H1 (cell line): ENCODE data around the gene GRIFIN. TPM values are rescaled to one million over a fixed set of nuclear protein-coding genes. Genes with fewer than 3 reads are reported as not detected.

Experiments used
- CTCF ChIA-PET: fragments of 300-600 bp; sonication (Branson Sonifier 250); formaldehyde crosslinking; loops from one replicate; lab custom pipeline; 2021; ENCODE audit not compliant: partially characterized antibody; lab: Charles Lee
- POLR2A ChIA-PET: fragments of 300-600 bp; sonication (Branson Sonifier 250); formaldehyde crosslinking; loops from one replicate; lab custom pipeline; 2021; ENCODE audit warnings: inconsistent platforms; ENCODE audit not compliant: partially characterized antibody; lab: Charles Lee
- DNase-seq, 2 experiments: peaks; one replicate each; pipeline versions ENCODE4 v3.0.0 to v3.0.0-alpha.2; 2010 to 2022; ENCODE audit warnings: low spot score in 2 of 2, low read depth in 1 of 2, mixed read lengths in 1 of 2
- FAIRE-seq: peaks from 2 replicates; lab custom pipeline; 2011; peaks lifted over from hg19 to GRCh38; lab: Jason Lieb, UNC
- H2AFZ ChIP-seq: 2 replicates; pipeline ENCODE4 v1.8.1; 2012; ENCODE audit warnings: low read length, inconsistent platforms
- H2AK5ac ChIP-seq: 2 replicates; pipeline ENCODE4 v1.6.1; 2013; ENCODE audit warnings: low read depth, low read length
- H2BK120ac ChIP-seq: replicated peaks from 2 replicates; pipeline ENCODE3; 2013; ENCODE audit warnings: low read depth, low read length, inconsistent platforms
- H2BK12ac ChIP-seq: 2 replicates; pipeline ENCODE4 v1.6.1; 2013; ENCODE audit warnings: low read depth, low read length
- H2BK15ac ChIP-seq: 2 replicates; pipeline ENCODE4 v1.6.1; 2013; ENCODE audit warnings: low read length
- H2BK20ac ChIP-seq: 2 replicates; pipeline ENCODE4 v1.6.1; 2013; ENCODE audit warnings: low read length
- H2BK5ac ChIP-seq: 2 replicates; pipeline ENCODE4 v1.6.1; 2013; ENCODE audit warnings: low read depth, low read length
- H3K14ac ChIP-seq: 2 replicates; pipeline ENCODE4 v1.6.1; 2013; ENCODE audit warnings: inconsistent platforms; ENCODE audit not compliant: insufficient read length
- H3K18ac ChIP-seq: 2 replicates; pipeline ENCODE4 v1.6.1; 2013; ENCODE audit warnings: low read length; ENCODE audit errors: extremely low read depth
- H3K23ac ChIP-seq: 2 replicates; pipeline ENCODE4 v1.6.1; 2013; ENCODE audit warnings: inconsistent platforms; ENCODE audit not compliant: insufficient read length
- H3K23me2 ChIP-seq: 2 replicates; pipeline ENCODE4 v1.6.1; 2013; ENCODE audit warnings: low read depth, low read length
- H3K27ac ChIP-seq: 2 replicates; pipeline ENCODE4 v1.6.1; 2011; ENCODE audit warnings: low read depth, low read length, inconsistent platforms
- H3K27me3 ChIP-seq, 4 experiments: replicated peaks in 1 of 4; 1 replicate in 1 of 4; 2 replicates in 3 of 4; pipeline versions ENCODE4 v1.6.1 to v1.8.1; 2011 to 2013; ENCODE audit warnings: low read length in 3 of 4, mild to moderate bottlenecking in 3 of 4, inconsistent platforms in 2 of 4, mixed read lengths in 2 of 4, moderate library complexity in 1 of 4; ENCODE audit not compliant: control insufficient read depth in 3 of 4, insufficient read depth in 3 of 4; ENCODE audit errors: extremely low read depth in 1 of 4
- H3K36me3 ChIP-seq, 4 experiments: 2 replicates each; pipeline versions ENCODE4 v1.6.1 to v1.8.1; 2011 to 2013; ENCODE audit warnings: mild to moderate bottlenecking in 4 of 4, low read length in 3 of 4, moderate library complexity in 2 of 4, control low read depth in 1 of 4, inconsistent platforms in 1 of 4; ENCODE audit not compliant: insufficient read depth in 4 of 4, control insufficient read depth in 2 of 4
- H3K4ac ChIP-seq: replicated peaks from 2 replicates; pipeline ENCODE3; 2013; ENCODE audit warnings: low read length, low read depth, mixed read lengths, inconsistent platforms; ENCODE audit not compliant: insufficient read length
- H3K4me1 ChIP-seq, 4 experiments: replicated peaks in 1 of 4; 1 replicate in 1 of 4; 2 replicates in 3 of 4; pipeline versions ENCODE4 v1.6.1 to v1.8.1; 2011 to 2013; ENCODE audit warnings: low read length in 3 of 4, inconsistent platforms in 2 of 4, mixed read lengths in 1 of 4; ENCODE audit not compliant: insufficient read depth in 4 of 4, control insufficient read depth in 3 of 4
- H3K4me2 ChIP-seq, 2 experiments: 2 replicates each; pipeline versions ENCODE4 v1.6.1 to v1.8.1; 2011 to 2013; ENCODE audit warnings: low read depth in 2 of 2, low read length in 2 of 2, control low read depth in 1 of 2, inconsistent platforms in 1 of 2, mild to moderate bottlenecking in 1 of 2; ENCODE audit not compliant: insufficient read depth in 1 of 2
- H3K4me3 ChIP-seq, 4 experiments: fragments of 200-600, 300-600 bp in 1 of 4; sonication (generic), shearing (Covaris generic), sonication (Bioruptor Twin) in 1 of 4; 2 replicates each; pipeline versions ENCODE4 v1.5.1 to v1.8.1; 2011 to 2016; ENCODE audit warnings: low read length in 4 of 4, low read depth in 3 of 4, control low read depth in 2 of 4, inconsistent platforms in 2 of 4, mild to moderate bottlenecking in 2 of 4, mixed read lengths in 1 of 4, moderate library complexity in 1 of 4; ENCODE audit not compliant: insufficient read depth in 2 of 4; ENCODE audit errors: extremely low read depth in 1 of 4
- H3K56ac ChIP-seq: replicated peaks from 2 replicates; pipeline ENCODE3; 2013; ENCODE audit warnings: low read depth, mild to moderate bottlenecking, mixed read lengths, low read length, inconsistent platforms; ENCODE audit not compliant: insufficient read length
- H3K79me1 ChIP-seq: 2 replicates; pipeline ENCODE4 v1.6.1; 2013; ENCODE audit warnings: low read depth, low read length, control low read depth
- H3K79me2 ChIP-seq, 2 experiments: 2 replicates each; pipeline versions ENCODE4 v1.6.1 to v1.8.1; 2012 to 2013; ENCODE audit warnings: low read length in 2 of 2, mild to moderate bottlenecking in 2 of 2, inconsistent platforms in 1 of 2; ENCODE audit not compliant: insufficient read depth in 2 of 2, control insufficient read depth in 1 of 2
- H3K9ac ChIP-seq, 4 experiments: replicated peaks in 1 of 4; 1 replicate in 1 of 4; 2 replicates in 3 of 4; pipeline versions ENCODE4 v1.6.1 to v1.8.1; 2011 to 2013; ENCODE audit warnings: low read depth in 3 of 4, low read length in 3 of 4, control low read depth in 2 of 4, mild to moderate bottlenecking in 2 of 4, moderate library complexity in 2 of 4, inconsistent platforms in 1 of 4; ENCODE audit errors: extremely low read depth in 1 of 4
- H3K9me3 ChIP-seq, 2 experiments: 2 replicates each; pipeline versions ENCODE4 v1.6.1 to v1.8.1; 2012 to 2013; ENCODE audit warnings: mild to moderate bottlenecking in 2 of 2, moderate library complexity in 2 of 2, control low read depth in 1 of 2, inconsistent platforms in 1 of 2, low read depth in 1 of 2, low read length in 1 of 2, mixed read lengths in 1 of 2; ENCODE audit not compliant: insufficient read depth in 2 of 2
- H4K20me1 ChIP-seq, 2 experiments: replicated peaks in 1 of 2; 2 replicates each; pipeline versions ENCODE3 to v1.8.1; 2011 to 2013; ENCODE audit warnings: inconsistent platforms in 2 of 2, low read length in 2 of 2, mild to moderate bottlenecking in 1 of 2; ENCODE audit not compliant: insufficient read depth in 2 of 2, control insufficient read depth in 1 of 2
- H4K5ac ChIP-seq: 2 replicates; pipeline ENCODE4 v1.6.1; 2013; ENCODE audit warnings: low read length, low read depth, mixed read lengths, inconsistent platforms; ENCODE audit not compliant: insufficient read length
- H4K8ac ChIP-seq: 2 replicates; pipeline ENCODE4 v1.8.0; 2013; ENCODE audit warnings: mild to moderate bottlenecking, moderate library complexity, low read length, inconsistent platforms; ENCODE audit not compliant: insufficient read depth; ENCODE audit errors: extremely low read depth
- H4K91ac ChIP-seq: replicated peaks from 2 replicates; pipeline ENCODE3; 2013; ENCODE audit warnings: low read length, mixed read lengths, inconsistent platforms; ENCODE audit not compliant: insufficient read length
- ASH2L ChIP-seq: fragments of 200-600, 300-600 bp; sonication (generic); IDR thresholded peaks from one replicate; pipeline ENCODE4 v1.7.1; 2017; ENCODE audit warnings: low read length
- BACH1 ChIP-seq: IDR thresholded peaks from 2 replicates; pipeline ENCODE4 v1.6.1; 2012; ENCODE audit warnings: low read length, improper control_type of control experiment
- BRCA1 ChIP-seq: IDR thresholded peaks from 2 replicates; pipeline ENCODE4 v1.6.1; 2012; ENCODE audit warnings: low read depth, low read length, improper control_type of control experiment
- CREB1 ChIP-seq: IDR thresholded peaks from 2 replicates; pipeline ENCODE4 v1.6.1; 2012; ENCODE audit warnings: inconsistent platforms
- CTBP2 ChIP-seq: IDR thresholded peaks from 2 replicates; pipeline ENCODE4 v1.7.0; 2011; ENCODE audit warnings: borderline replicate concordance, mild to moderate bottlenecking, moderate library complexity, mixed read lengths, low read length; ENCODE audit not compliant: insufficient read depth, insufficient read length
- HDAC2 ChIP-seq, 2 experiments: fragments of 300-600 bp in 1 of 2; sonication (generic) in 1 of 2; IDR thresholded peaks; 2 replicates each; pipeline ENCODE4 v1.6.1; 2011 to 2012; ENCODE audit warnings: low read depth in 2 of 2, low read length in 2 of 2, mild to moderate bottlenecking in 2 of 2, moderate library complexity in 2 of 2, borderline replicate concordance in 1 of 2, inconsistent platforms in 1 of 2
- RBBP5 ChIP-seq: IDR thresholded peaks from 2 replicates; pipeline ENCODE4 v1.7.1; 2012; ENCODE audit warnings: low read depth, mild to moderate bottlenecking, inconsistent platforms, low read length, moderate library complexity, borderline replicate concordance
- ZNF274 ChIP-seq: IDR thresholded peaks from 2 replicates; pipeline ENCODE4 v1.7.0; 2012; ENCODE audit warnings: low read length, borderline replicate concordance; ENCODE audit errors: extremely low read depth
- WGBS, 2 experiments: shearing (Covaris generic) in 1 of 2; methylation state at CpG; one replicate each; pipeline versions ENCODE4 v1.1.6 to v1.1.7; 2013 to 2015; ENCODE audit warnings: low lambda C conversion rate in 2 of 2, mixed read lengths in 2 of 2, inconsistent platforms in 1 of 2, low coverage in 1 of 2, missing lambda C conversion rate in 1 of 2; ENCODE audit not compliant: insufficient replicate concordance in 2 of 2, insufficient coverage in 1 of 2, insufficient read length in 1 of 2; ENCODE audit errors: extremely low coverage in 1 of 2, missing lambda C conversion rate in 1 of 2; 5-methylcytosine and 5-hydroxymethylcytosine counted together
- polyA plus RNA-seq, 7 experiments: library from polyadenylated mRNA; depleted of rRNA in 3 of 7; stranded (reverse) in 5 of 7; unstranded in 2 of 7; fragments of >200 nt in 5 of 7; fragments of 200-250 nt in 2 of 7; gene quantifications; 1 replicate in 5 of 7; 2 replicates in 1 of 7; 4 replicates in 1 of 7; pipeline versions ENCODE4 v1.2.1 to v1.2.3, GENCODE V29; 2011 to 2013; ENCODE audit warnings: missing spikeins in 2 of 7, mixed read lengths in 2 of 7
- total RNA-seq: library from RNA; stranded (reverse); fragmentation: NEBNext Ultra II Directional; extraction: Animal tissue kit (Norgen Biotek cat#: 25700); gene quantifications from 2 replicates; pipeline ENCODE4 v1.2.1, GENCODE V29; 2021
- TF ChIP-seq, protein P1 (sequence below), 3 experiments: IDR thresholded peaks; 1 replicate in 2 of 3; 2 replicates in 1 of 3; pipeline versions ENCODE4 v1.5.1 to v1.6.1; 2011; ENCODE audit warnings: low read length in 3 of 3, mild to moderate bottlenecking in 3 of 3, inconsistent platforms in 2 of 3, low read depth in 1 of 3, moderate library complexity in 1 of 3; ENCODE audit not compliant: insufficient read depth in 1 of 3; ENCODE audit errors: control extremely low read depth in 1 of 3

GRIFIN gene
- total and polyA plus RNA-seq, 2 of the 8 experiments (the other 6 are each of a cell fraction or from before 2014, with no cell fraction given) = not detected

DNA sequence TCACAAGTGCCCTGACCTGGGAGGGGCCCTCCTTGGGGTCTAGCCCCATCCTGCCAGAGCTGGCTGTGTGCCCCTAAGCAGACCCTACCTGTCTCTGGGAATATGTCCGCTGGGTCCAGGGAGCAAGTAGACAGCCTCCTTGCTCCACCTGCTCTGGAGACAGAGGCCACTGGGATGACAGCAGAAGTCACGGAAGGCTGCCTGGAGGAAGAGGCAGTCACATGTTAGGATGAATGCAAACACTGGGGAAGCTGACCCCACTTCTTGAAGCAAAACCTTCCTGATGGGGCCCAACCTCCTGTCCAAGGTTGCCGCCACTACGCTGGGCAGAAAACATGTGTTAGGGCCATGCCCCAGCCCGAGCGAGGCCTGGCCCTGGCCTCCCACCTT, 31.7 kb upstream of the GRIFIN start:
- CTCF ChIA-PET = interaction anchor here (0.9 to 1.6 kb wide), 4 partner anchors 9 to 29 kb away, joined by 3 read pairs; no protein-coding TSS in a partner anchor
- WGBS, 2 experiments = 93% methylated on average over 6 of the region's 6 CpGs; no CpG with 5 or more reads in 1 of the 2 experiments

More for the DNA sequence above, 31.7 kb upstream of the GRIFIN start:
- H4K91ac ChIP-seq = no peak overlapping the region
- H3K27ac ChIP-seq = no peak overlapping the region
- H3K56ac ChIP-seq = no peak overlapping the region
- no peak overlapping the region for H2BK12ac ChIP-seq
- H3K79me1 ChIP-seq = no peaks in the 10 kb centered on the region
- no peak overlapping the region for H3K4ac ChIP-seq
- no peak overlapping the region for H3K4me3 ChIP-seq
- POLR2A ChIA-PET = interaction anchor here (0.5 to 4.6 kb wide), 5 partner anchors 8 to 119 kb away, joined by 3 to 19 read pairs (median 4); no protein-coding TSS in a partner anchor
- 0 out of 2 replicates have a peak overlapping the region, but pooled peaks have one; percentile 2 for H2BK5ac ChIP-seq
- H2BK20ac ChIP-seq = no peak overlapping the region
- no peak overlapping the region for H2AFZ ChIP-seq
- no peak for FAIRE-seq
- no peaks in the 10 kb centered on the region for H3K9me3 ChIP-seq
- no peak overlapping the region for H3K23ac ChIP-seq
- no peak overlapping the region for H4K5ac ChIP-seq
- H3K27me3 ChIP-seq = no peaks in the 10 kb centered on the region
- no peaks in the 10 kb centered on the region for H3K36me3 ChIP-seq
- no peak overlapping the region for H2AK5ac ChIP-seq
- H3K79me2 ChIP-seq = no peaks in the 10 kb centered on the region
- TF ChIP-seq ZNF274 = no peak
- no peak for TF ChIP-seq BACH1
- no peak for TF ChIP-seq ASH2L
- no peak for TF ChIP-seq RBBP5
- TF ChIP-seq HDAC2 (IDR thresholded peaks at IDR 0.05; ENCODE audit: borderline replicate concordance in 1 of 2, low read depth in 2 of 2, low read length in 2 of 2) = no peak
- TF ChIP-seq, protein P1, sequence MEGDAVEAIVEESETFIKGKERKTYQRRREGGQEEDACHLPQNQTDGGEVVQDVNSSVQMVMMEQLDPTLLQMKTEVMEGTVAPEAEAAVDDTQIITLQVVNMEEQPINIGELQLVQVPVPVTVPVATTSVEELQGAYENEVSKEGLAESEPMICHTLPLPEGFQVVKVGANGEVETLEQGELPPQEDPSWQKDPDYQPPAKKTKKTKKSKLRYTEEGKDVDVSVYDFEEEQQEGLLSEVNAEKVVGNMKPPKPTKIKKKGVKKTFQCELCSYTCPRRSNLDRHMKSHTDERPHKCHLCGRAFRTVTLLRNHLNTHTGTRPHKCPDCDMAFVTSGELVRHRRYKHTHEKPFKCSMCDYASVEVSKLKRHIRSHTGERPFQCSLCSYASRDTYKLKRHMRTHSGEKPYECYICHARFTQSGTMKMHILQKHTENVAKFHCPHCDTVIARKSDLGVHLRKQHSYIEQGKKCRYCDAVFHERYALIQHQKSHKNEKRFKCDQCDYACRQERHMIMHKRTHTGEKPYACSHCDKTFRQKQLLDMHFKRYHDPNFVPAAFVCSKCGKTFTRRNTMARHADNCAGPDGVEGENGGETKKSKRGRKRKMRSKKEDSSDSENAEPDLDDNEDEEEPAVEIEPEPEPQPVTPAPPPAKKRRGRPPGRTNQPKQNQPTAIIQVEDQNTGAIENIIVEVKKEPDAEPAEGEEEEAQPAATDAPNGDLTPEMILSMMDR (IDR thresholded peaks at IDR 0.05; ENCODE audit: control extremely low read depth in 1 of 3, insufficient read depth in 1 of 3, low read depth in 1 of 3, low read length in 3 of 3) = no peak
- no peak for TF ChIP-seq CREB1
- TF ChIP-seq BRCA1 = no peak
- no peak for TF ChIP-seq CTBP2
- TF ChIP-seq, all 59 proteins: peak for 0
- Histone ChIP-seq H2BK15ac (no peak overlapping the region), H4K8ac (no peak overlapping the region), H2BK120ac (no peak overlapping the region), H3K9ac (no peak overlapping the region), H3K4me1 (peaks cover 0 to 11% (median 3%) of the 10 kb centered on the region in 4 experiments; a peak in 3 of 7 replicates), H3K4me2 (no peak overlapping the region), H3K14ac (no peak overlapping the region), H3K18ac (no peak overlapping the region), H3K23me2 (no peaks in the 10 kb centered on the region), H4K20me1 (no peaks in the 10 kb centered on the region)
- no peak for DNase-seq
